GM19467 (cell line): ENCODE measurements around the gene CADPS2.

Source experiments
- ATAC-seq: cut with Tn5 transposase; IDR thresholded peaks from one replicate; pipeline ENCODE4 v1.9.1; 2021; ENCODE audit warnings: mild to moderate bottlenecking, moderate library complexity; ENCODE audit not compliant: unreplicated experiment

Gene CADPS2

DNA sequence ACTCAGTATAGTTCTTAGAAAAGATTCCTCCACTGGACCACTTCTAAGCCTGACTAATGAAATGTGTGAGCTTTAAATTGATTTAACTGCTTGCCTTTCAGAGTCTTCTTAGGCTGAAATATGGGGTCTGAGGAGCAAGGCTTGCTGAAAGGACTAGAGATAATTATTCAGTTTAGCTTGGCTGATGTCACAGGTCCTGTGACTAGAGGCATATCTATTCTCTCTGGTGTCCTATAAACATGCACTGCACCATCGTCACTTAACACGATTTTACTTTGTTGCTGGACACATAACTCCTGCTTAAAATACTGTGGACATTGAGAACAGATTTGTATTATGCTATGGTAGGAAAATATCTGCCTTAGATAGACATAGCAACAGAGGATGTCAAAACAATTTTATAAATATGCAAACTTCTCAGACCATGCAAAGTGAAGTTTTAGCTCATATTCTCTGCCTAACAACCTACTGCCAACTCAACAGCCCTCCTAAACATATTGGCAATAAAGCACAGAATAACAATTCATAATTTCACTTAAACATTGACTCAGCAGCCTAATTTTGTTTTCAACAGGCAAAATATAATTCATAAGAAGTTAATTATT is 267.6 kb downstream of the CADPS2 start:
- no peak for ATAC-seq

DNA sequence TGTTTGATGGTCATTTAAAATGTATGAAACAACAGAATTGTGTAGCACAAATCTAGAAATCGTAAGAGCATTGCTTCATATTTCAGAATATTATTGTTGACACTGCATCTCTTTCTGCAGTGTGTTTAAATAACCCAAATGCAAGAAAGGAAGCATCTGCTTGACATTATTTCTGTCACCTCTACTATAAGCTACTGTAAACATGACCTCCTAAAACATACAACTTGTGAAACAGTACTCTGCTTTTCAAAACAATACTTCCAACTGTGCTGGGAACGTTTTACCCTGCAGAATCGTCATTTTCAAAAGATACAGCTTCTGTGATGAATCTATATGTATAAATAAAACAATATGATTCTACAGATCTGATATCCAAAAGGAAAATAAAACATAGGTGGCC is 269.3 kb downstream of the CADPS2 start:
- no peak for ATAC-seq

GRCh38 chr7:122605929-122606328 is 280.3 kb downstream of the CADPS2 start:
- ATAC-seq = no peak

- ATAC-seq = no peak
These were observed 282.0 kb downstream of the CADPS2 start for GRCh38 chr7:122604251-122604650.

GRCh38 chr7:122602800-122603199 is 283.5 kb downstream of the CADPS2 start:
- ATAC-seq = no peak

- ATAC-seq = no peak
These were observed 285.6 kb downstream of the CADPS2 start for GRCh38 chr7:122600630-122601029.

DNA sequence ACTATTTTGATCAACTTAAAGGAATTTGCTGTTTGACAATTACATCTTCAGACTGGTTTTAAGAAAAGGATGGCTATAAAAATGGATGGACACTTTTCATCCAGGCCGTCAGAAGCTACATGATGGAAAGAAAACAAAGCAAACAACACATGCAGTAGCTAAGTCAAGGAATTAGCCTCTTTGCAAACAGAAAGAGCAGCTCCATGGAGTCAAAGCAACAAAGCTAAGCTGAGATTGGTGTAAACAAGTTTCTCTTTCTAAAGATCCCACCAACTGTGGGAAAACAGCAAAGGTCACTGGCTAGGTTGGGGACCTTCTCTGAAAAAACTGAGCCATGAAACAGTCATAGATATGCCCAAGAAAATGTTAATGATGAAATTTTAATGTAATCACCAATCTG is 286.2 kb downstream of the CADPS2 start:
- no peak for ATAC-seq

DNA sequence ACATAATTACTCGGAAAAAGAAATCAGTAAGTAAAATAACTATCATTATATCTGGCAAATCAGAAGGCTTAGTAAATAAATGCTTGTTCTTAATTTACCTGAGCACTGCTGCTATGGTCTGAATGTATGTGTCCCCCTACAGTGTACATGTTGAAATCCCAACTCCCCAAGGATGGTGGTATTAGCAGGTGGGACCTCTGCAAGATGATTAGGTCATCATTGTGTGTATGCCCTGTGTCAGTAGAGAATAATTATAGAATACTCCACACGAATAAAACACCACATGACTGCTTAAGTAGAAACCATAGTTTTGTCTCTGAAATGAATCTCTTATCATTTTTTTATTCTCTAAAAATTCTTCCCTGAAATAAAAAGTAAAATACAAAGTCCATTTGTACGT is 289.0 kb downstream of the CADPS2 start:
- ATAC-seq = no peak

DNA sequence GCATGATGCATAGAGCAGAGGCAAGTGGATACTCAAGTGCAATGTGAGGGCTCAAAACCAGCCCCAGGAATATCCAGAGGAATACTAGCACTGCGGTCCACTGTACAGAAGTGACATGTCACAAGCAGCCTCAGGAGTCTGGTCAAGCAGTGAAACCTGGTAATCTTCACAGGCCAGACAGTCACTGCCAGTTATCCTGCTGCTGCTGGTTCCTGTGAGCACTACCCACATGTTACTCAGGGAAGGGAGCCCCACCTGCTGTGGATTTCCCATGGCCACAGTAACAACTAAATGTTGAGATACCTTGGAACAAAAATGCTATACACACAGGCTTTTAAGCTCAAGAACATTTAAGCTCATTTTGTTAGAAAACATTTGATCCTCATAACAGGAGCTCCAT is 290.4 kb downstream of the CADPS2 start:
- ATAC-seq = no peak

- ATAC-seq = no peak
These were observed 297.6 kb downstream of the CADPS2 start for GRCh38 chr7:122588621-122589020.

- ATAC-seq = no peak
These were observed 301.5 kb downstream of the CADPS2 start for GRCh38 chr7:122584676-122585251.

- ATAC-seq = no peak
These were observed 307.9 kb downstream of the CADPS2 start for GRCh38 chr7:122578350-122578749.

DNA sequence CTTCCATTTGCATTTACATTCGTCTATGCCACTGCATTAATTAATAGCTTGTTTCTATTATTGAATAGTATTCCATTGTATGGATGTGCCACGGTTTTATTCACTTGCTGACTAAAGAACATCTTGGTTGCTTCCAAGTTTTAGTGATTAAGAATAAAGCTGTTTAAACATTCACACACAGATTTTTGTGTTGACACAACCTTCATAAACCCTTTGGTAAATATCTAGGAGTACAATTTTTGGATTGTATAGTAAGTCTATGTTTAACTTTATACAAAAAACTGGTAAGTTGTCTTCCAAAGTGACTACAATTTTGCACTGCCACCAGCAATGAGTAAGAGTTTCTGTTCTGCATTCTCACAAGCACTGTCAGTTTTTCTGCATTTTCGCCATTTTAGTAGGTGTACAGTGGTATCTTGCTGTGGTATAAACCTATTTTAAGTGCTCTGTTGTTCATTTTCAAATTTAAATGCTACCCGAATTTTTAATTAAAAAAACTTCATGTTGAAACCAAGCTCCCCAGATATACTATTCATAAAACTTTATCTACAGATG is 308.7 kb downstream of the CADPS2 start:
- no peak for ATAC-seq

DNA sequence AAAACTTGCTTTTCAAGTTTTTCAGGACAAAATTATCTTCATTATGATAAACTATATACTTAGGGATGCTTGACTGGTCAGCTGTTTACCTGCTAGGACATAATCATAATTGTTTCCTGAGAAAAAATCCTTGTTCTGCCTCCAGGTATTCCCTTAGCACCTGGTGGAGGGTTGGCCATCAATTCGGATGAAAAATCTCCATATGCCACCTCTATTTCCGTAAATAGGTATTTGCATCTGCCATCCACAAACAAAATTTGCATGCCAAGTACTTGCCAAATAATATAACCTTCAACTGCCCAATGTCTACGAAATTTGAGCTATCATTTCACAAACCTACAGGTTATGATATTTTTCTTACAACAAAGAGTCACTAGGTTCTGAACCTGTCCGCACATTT is 313.6 kb downstream of the CADPS2 start:
- ATAC-seq = no peak

DNA sequence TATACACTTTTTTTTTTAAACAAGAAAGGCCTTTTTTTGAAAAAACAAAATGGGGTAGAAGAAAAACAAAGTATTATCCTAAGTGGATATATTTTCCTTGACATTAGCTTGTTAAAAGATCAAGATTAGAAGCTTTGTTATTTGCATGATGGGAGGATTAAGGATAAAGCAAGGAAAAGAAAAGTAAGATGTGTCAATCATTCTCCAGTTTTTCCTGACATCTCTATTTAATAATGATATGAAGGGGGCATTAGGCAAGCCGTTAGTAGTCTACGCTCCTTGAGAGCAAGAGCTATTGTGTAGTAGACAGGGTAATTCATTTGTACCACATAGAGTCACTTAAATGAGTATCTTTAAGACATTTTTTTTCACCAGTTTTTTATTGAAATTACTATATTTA is 324.9 kb downstream of the CADPS2 start:
- no peak for ATAC-seq

- no peak for ATAC-seq
These were observed 329.3 kb downstream of the CADPS2 start for GRCh38 chr7:122556873-122557542.

DNA sequence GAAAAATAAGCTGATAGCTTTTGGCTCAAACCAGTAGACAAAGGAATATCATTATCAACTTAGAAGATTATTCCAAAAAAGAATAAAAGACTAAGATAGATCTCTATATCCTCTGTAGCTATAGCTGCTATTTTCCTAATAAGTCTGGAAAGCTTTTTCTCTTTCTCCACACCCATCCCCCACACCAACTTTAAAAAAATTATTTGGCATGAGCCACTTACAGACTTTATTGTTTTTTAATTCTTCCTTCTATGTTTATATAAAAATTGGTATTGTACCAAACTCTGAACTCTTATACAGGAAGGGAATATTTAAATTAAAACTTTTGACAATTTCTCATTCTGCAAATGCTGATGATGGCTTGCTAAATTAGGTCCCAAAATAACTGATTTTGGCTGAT is 330.0 kb downstream of the CADPS2 start:
- ATAC-seq = no peak

DNA sequence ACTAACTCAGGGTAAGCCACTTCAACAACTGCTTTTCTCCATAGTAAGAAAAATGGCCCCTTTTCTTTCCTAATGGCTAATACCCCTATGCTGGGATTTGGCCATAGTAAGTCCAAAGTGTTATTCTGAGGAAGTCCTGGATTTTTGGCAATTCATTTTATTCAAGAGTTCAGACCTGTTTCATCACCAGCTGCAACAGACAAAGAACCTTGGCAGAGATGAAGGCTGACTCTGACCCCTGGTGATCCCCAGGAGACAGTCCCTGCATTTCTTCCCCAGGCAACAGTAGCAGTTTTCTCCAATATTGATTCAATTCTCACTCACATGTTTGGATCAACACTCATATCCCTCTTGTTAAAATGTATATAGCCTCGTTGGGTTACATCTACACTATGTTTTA is 332.5 kb downstream of the CADPS2 start:
- no peak for ATAC-seq

- ATAC-seq = no peak
These were observed 333.5 kb downstream of the CADPS2 start for GRCh38 chr7:122552769-122553168.

GRCh38 chr7:122550545-122550944 is 335.7 kb downstream of the CADPS2 start:
- no peak for ATAC-seq

- no peak for ATAC-seq
These were observed 336.7 kb downstream of the CADPS2 start for GRCh38 chr7:122549578-122549977.

DNA sequence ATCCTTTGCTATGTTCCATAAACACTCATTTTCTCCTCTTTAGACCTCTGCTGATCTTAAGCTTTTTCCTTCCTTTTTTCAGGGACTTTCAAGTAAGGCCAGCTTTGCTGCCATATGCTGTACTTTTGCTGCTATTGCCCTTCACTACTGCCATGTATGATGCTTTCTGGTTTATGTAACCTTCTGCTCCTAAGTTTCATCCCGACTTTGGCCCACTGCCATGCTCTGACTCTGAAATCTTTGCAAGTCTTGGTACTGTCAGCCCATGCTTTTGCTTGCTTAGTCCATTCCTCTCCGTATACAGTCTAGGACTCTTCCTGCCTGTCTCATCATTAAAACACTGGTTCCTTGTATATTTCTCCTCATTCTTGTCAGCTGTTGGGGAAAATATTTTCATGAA is 339.8 kb downstream of the CADPS2 start:
- no peak for ATAC-seq
